Naive thymus-derived CD8-positive, alpha-beta T cell (primary cell): ENCODE results near the gene PFAS. TPM values are rescaled to one million over a fixed set of nuclear protein-coding genes. Genes with fewer than 3 reads are reported as not detected.

Source experiments
- ATAC-seq, 2 donors: fragments of 150-1000 bp; cut with Tn5 transposase in 1 of 2; sonication (Bioruptor Pico), chemical (Tn5 transposase) in 1 of 2; 1 replicate in 1 of 2; 2 replicates in 1 of 2; pipeline ENCODE4 v1.10.0; 2021; ENCODE audit warnings: mild to moderate bottlenecking in 2 of 2, moderate library complexity in 2 of 2
- POLR2A ChIA-PET: fragments of 350-600 bp; sonication (Branson Sonifier 250); formaldehyde crosslinking; loops from one replicate; lab custom pipeline; 2021; ENCODE audit warnings: antibody characterized with exemption; lab: Charles Lee
- DNase-seq, 10 donors: peaks; one replicate each; pipeline versions ENCODE4 v3.0.0 to v3.0.0-alpha.2; 2020 to 2022
- H3K27ac Mint-ChIP-seq, 10 donors: one replicate each; pipeline ENCODE4 v1.8.0; 2020 to 2022; ENCODE audit warnings: mild to moderate bottlenecking in 10 of 10, mixed read lengths in 10 of 10, moderate library complexity in 4 of 10, inconsistent platforms in 1 of 10
- H3K27me3 Mint-ChIP-seq, 5 donors: one replicate each; pipeline ENCODE4 v1.8.0; 2021 to 2022; ENCODE audit warnings: mixed read lengths in 5 of 5
- H3K36me3 Mint-ChIP-seq, 3 donors: one replicate each; pipeline ENCODE4 v1.8.0; 2020 to 2022; ENCODE audit warnings: mixed read lengths in 3 of 3, mild to moderate bottlenecking in 2 of 3, inconsistent platforms in 1 of 3
- H3K4me1 Mint-ChIP-seq, 4 donors: one replicate each; pipeline ENCODE4 v1.8.0; 2021 to 2022; ENCODE audit warnings: mixed read lengths in 4 of 4
- H3K4me3 Mint-ChIP-seq, 10 donors: one replicate each; pipeline ENCODE4 v1.8.0; 2020 to 2022; ENCODE audit warnings: mild to moderate bottlenecking in 10 of 10, mixed read lengths in 10 of 10, moderate library complexity in 6 of 10, inconsistent platforms in 1 of 10
- H3K9me3 Mint-ChIP-seq, 9 donors: one replicate each; pipeline ENCODE4 v1.8.0; 2020 to 2022; ENCODE audit warnings: mixed read lengths in 9 of 9, mild to moderate bottlenecking in 3 of 9, inconsistent platforms in 1 of 9, moderate library complexity in 1 of 9
- polyA plus RNA-seq, 3 donors: library from polyadenylated mRNA; unstranded; fragments of 300-500 nt; fragmentation: Illumina TruSeq; gene quantifications; one replicate each; pipeline ENCODE4 v1.2.3, GENCODE V29; 2021
- total RNA-seq, 8 experiments: library from RNA in 2 of 8; stranded (reverse) in 2 of 8; gene quantifications; one replicate each; pipeline ENCODE4 v1.2.3 and lab custom pipeline; 2021 to 2026

The PFAS gene
- total and polyA plus RNA-seq, 5 experiments from 2014 or later, result 10.1 to 44.0 (median 20.9) TPM

DNA sequence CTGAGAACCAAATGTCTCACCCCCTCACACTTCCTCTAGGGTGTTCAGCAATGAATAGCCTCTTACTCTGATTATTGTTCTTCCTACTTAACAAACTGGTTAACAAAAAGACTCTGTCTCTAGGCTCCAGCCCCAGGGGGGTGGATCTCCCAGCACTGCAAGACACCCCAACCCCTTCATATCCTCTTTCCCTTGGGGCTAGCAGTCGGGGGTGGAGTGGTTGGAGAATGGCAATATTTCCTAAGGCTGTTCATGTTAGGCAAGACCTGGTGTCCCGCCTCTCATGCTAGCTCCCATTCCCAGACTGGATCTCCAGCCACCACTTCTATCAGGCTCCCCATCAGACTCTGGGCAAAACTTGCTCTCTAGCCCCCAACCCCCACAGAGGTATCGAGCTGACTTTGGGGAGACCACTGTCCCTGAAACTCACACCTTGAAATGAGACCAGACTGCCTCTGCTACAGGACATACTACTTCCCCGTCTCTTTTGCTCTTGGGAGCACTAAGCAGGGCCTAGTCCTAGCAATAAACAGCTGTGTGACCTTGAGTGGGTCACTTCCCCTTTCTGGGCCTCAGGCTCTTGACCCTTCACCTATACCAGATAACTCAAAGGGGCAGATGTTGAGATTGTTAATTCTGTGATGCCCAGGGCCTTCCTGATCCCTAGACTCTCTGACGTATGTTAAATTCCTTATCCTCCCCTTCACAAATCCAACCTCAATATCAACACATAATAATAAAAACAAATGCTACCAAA, 43.7 kb downstream of the PFAS start:
- Mint-ChIP-seq H3K4me3 (peak overlapping the region in 3 of 10 donors; percentile 3 to 66 (median 13)), H3K4me1 (peaks cover 22 to 55% (median 45%) of the 10 kb centered on the region in 4 donors)
- POLR2A ChIA-PET, result no interaction called here

DNA sequence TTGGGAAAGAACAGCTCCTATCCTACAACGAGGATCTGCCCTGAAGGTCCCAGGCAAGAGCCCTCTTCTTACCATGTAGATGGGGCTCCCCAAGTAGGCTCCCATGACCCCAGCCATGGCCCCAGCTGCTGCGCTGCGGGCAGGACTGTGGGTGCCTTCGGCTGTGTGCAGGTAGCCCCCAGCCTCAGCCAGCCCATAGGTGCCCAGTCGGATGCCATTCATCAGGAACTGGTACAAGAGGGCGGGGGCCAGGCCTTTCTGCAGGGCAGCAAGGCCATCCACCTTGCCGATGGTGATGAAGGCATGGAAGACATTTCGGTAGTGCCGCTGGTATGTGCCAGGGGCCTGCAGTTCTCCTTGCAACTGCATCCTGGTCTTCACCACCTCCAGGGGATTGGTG, 45.3 kb downstream of the PFAS start:
- ATAC-seq, result no peak

More for the DNA sequence above, 43.7 kb downstream of the PFAS start:
- DNase-seq, result no peak
- peak overlapping the region in 9 of 10 donors; percentile 5 to 77 (median 51) for H3K27ac Mint-ChIP-seq
- H3K36me3 Mint-ChIP-seq, result peaks cover 0 to 2% (median 0%) of the 10 kb centered on the region in 3 donors
- H3K27me3 Mint-ChIP-seq, result no peaks in the 10 kb centered on the region
- no peak for ATAC-seq
- H3K9me3 Mint-ChIP-seq, result peaks cover 0 to 2% (median 0%) of the 10 kb centered on the region in 9 donors

DNA sequence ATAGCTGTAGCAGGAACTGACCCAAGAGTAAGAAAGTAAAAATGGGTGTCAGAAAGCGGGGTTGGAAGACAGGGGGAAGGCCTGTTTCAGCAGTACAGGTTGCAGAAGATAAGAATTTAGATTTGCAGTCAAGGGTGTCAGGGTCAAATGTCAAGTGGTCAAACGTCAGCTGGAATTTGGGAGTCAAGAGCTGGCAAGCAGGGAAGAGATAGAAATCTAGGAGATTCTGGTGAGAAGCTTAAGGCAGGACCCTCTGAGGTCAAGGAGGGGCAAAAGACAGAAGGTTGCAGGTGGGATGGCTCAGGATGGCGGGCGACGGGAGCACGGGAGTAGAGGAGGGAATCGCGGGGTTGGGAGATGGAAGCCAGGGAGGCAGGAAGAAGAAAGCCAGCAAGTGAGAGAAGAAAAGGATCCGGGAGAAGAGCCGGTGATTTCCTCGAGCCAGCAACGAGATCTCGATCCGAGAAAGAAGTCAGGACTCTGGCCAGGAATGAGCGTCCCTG, 45.8 kb downstream of the PFAS start:
- Mint-ChIP-seq H3K27ac (peak overlapping the region; percentile 84 to 97 (median 95)), H3K36me3 (peaks cover 0 to 2% (median 0%) of the 10 kb centered on the region in 3 donors), H3K9me3 (peaks cover 0 to 2% (median 0%) of the 10 kb centered on the region in 9 donors), H3K4me1 (peaks cover 20 to 39% (median 31%) of the 10 kb centered on the region in 4 donors), H3K27me3 (no peaks in the 10 kb centered on the region), H3K4me3 (peak overlapping the region; percentile 88 to 97 (median 94))
- DNase-seq, result no peak
- ATAC-seq, result no peak
- POLR2A ChIA-PET, result interaction anchor here (0.6 to 3.1 kb wide), 28 partner anchors 17 to 438 kb away, joined by 3 to 71 read pairs (median 4); partner anchors contain the start of genes BORCS6, CTC1, HES7 and KRABD2

More for the DNA sequence above, 45.3 kb downstream of the PFAS start:
- Mint-ChIP-seq H3K4me1 (peaks cover 20 to 44% (median 35%) of the 10 kb centered on the region in 4 donors), H3K27me3 (no peaks in the 10 kb centered on the region), H3K4me3 (peak overlapping the region; percentile 88 to 97 (median 94)), H3K27ac (peak overlapping the region; percentile 84 to 97 (median 95)), H3K36me3 (peaks cover 0 to 2% (median 0%) of the 10 kb centered on the region in 3 donors), H3K9me3 (peaks cover 0 to 2% (median 0%) of the 10 kb centered on the region in 9 donors)
- POLR2A ChIA-PET, result interaction anchor here (0.5 to 3.1 kb wide), 8 partner anchors 46 to 217 kb away, joined by 3 to 71 read pairs (median 9); partner anchors contain the start of genes BORCS6, CTC1, HES7 and PFAS
- DNase-seq, result no peak

DNA sequence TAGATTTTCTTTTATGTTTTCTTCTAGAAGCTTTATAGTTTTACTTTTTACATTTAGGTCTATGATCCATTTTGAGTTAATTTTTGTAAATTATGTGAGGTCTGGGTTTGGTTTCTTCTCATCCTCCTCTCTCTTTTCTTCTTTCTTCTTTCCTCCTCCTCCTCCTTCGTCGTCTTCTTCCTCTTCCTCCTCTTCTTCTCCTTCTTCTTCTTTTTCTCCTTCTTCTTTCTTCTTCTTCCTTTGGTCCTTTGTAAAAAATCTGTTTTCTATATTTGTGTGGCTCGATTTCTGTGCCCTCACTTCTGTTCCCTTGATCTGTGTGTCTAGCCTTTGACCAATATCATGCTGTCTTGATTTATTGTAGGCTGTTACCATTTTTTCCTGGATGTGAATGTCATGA, 51.1 kb downstream of the PFAS start:
- POLR2A ChIA-PET, result interaction anchor here (0.7 to 4.4 kb wide), 6 partner anchors 8 to 210 kb away, joined by 3 to 24 read pairs (median 4); no protein-coding TSS in a partner anchor
- Mint-ChIP-seq H3K27me3 (no peaks in the 10 kb centered on the region), H3K4me3 (peak overlapping the region in 1 of 10 donors; percentile 42), H3K27ac (peak overlapping the region in 9 of 10 donors; percentile 12 to 90 (median 76)), H3K9me3 (peaks cover 0 to 2% (median 0%) of the 10 kb centered on the region in 9 donors), H3K4me1 (peaks cover 9 to 15% (median 13%) of the 10 kb centered on the region in 4 donors), H3K36me3 (no peaks in the 10 kb centered on the region)
- DNase-seq (no peak), ATAC-seq (no peak)

DNA sequence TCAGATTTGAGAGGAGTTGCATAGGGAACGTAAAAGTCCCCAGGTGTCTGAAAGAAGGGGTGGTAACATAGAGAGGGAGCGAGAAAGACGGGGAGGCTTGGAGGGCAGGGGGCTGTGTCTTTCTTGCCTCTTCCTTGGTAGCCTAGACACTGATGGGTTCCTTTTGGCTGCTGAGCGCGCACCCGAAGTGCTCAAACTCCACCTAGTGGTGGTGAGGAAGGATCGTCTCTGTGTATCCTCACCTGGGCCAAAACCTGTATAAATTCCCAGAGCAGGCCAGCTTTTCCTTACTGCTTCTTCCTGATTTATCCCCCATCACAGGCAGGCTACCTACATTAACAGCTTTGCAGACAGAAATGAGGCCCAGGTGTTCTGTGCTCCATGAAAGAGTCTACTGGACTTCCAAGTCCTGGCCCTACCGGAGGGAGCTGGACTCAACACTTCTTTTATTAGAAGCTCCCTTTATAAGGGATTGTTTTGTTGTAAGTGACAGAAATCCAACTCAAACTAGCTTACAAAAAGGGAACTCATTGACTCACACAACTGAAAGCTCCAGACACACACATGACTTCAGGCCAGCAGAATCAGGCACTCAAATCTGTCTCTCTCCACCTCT, 51.6 kb downstream of the PFAS start:
- Mint-ChIP-seq H3K9me3 (peaks cover 0 to 2% (median 0%) of the 10 kb centered on the region in 9 donors), H3K27me3 (no peaks in the 10 kb centered on the region), H3K4me3 (peak overlapping the region in 1 of 10 donors; percentile 42), H3K27ac (peak overlapping the region in 9 of 10 donors; percentile 12 to 90 (median 76)), H3K4me1 (peaks cover 9 to 13% (median 9%) of the 10 kb centered on the region in 4 donors), H3K36me3 (no peaks in the 10 kb centered on the region)
- POLR2A ChIA-PET, result interaction anchor here (0.5 to 4.4 kb wide), 6 partner anchors 69 to 210 kb away, joined by 3 to 24 read pairs (median 3); no protein-coding TSS in a partner anchor
- DNase-seq (peak; percentile 39 to 82 (median 58)), ATAC-seq (peak; percentile 91 to 93)

DNA sequence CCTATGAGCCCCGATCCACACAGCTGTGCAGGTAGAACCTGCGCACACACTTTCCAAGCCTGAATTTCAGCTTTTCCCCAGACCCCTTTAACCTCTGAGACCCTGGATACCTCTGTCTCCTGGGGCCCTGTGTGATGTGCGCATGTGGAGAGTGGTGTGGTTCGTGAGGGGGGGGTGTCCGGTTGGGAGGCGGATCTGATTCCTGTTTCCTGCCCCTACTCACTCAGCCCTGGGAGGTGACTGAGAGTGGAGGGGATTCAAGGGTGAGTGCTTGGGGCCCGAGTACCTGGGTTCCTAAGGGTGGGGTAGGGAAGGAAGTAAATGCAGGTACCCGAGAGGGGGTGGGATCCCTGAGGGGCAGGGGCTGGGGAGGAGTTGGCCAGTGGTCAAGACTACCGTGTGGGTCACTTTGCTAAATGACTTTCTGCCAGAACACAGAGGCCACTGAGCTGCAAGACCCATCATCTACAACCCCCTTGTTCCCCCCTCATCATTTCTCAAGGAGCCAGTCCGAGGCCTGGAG, 61.6 kb downstream of the PFAS start:
- Mint-ChIP-seq H3K36me3 (no peaks in the 10 kb centered on the region), H3K9me3 (no peaks in the 10 kb centered on the region), H3K27me3 (peaks cover 2 to 41% (median 8%) of the 10 kb centered on the region in 5 donors), H3K4me1 (peaks cover 0 to 2% (median 0%) of the 10 kb centered on the region in 4 donors), H3K4me3 (no peak overlapping the region), H3K27ac (peak overlapping the region in 1 of 10 donors; percentile 62)
- POLR2A ChIA-PET, result interaction anchor here (0.8 kb wide), 1 partner anchor 121 kb away, joined by 3 read pairs; no protein-coding TSS in a partner anchor
- ATAC-seq, result no peak
- DNase-seq, result no peak

DNA sequence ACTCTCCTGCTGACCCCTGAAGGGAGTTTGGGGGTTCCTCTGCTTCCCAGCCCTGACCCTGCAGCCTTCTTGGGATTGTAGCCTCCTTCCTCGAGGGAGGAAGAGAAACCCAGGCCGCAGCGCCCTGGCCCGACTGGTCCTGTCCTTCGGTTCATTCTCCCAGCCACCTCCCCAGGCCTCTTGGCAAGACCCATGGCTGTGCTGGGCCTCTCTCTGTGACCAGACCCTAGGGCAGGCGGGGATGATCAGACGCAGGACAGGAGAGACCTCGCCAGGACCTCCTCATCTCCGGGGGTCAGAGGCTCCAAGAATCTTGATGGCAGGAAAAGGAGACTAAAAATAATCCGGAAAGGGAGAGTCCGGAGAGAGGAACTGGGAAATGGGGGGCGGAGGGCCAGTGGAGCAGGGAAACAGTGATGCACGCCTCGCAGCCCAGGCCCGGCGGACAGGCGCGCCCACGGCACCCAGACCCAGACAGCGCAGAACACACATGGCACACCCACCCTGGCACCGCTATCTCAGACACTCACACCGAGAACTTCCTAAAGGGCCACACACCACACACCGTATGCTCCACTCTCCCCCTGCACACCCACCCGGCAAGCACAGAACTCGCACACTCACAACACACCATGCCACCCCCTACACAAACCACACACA, 62.2 kb downstream of the PFAS start:
- peak overlapping the region in 1 of 10 donors; percentile 58 for H3K27ac Mint-ChIP-seq
- DNase-seq (no peak), ATAC-seq (no peak)
- no peaks in the 10 kb centered on the region for H3K36me3 Mint-ChIP-seq
- no peak overlapping the region for H3K4me3 Mint-ChIP-seq
- H3K9me3 Mint-ChIP-seq, result no peaks in the 10 kb centered on the region
- POLR2A ChIA-PET, result no interaction called here
- H3K27me3 Mint-ChIP-seq, result peaks cover 2 to 47% (median 12%) of the 10 kb centered on the region in 5 donors
- peaks cover 0 to 4% (median under 1%) of the 10 kb centered on the region in 4 donors for H3K4me1 Mint-ChIP-seq

DNA sequence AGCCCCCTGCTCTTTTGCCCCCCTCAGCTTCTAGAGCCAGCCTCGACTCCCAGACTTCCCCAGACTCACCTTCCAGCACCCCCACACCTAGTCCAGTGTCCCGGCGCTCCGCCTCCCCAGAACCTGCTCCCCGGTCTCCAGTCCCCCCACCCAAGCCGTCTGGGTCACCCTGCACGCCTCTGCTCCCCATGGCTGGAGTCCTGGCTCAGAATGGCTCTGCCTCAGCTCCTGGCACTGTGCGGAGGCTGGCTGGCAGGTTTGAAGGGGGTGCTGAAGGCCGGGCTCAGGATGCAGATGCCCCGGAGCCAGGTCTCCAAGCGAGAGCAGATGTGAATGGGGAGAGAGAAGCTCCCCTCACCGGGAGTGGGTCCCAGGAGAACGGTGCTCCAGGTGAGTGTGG, 63.2 kb downstream of the PFAS start:
- H3K36me3 Mint-ChIP-seq, result no peaks in the 10 kb centered on the region
- H3K27me3 Mint-ChIP-seq, result peaks cover 2 to 48% (median 12%) of the 10 kb centered on the region in 5 donors
- peaks cover 0 to 4% (median under 1%) of the 10 kb centered on the region in 4 donors for H3K4me1 Mint-ChIP-seq
- DNase-seq (no peak), ATAC-seq (no peak)
- POLR2A ChIA-PET, result no interaction called here
- no peaks in the 10 kb centered on the region for H3K9me3 Mint-ChIP-seq
- H3K4me3 Mint-ChIP-seq, result no peak overlapping the region
- H3K27ac Mint-ChIP-seq, result no peak overlapping the region

DNA sequence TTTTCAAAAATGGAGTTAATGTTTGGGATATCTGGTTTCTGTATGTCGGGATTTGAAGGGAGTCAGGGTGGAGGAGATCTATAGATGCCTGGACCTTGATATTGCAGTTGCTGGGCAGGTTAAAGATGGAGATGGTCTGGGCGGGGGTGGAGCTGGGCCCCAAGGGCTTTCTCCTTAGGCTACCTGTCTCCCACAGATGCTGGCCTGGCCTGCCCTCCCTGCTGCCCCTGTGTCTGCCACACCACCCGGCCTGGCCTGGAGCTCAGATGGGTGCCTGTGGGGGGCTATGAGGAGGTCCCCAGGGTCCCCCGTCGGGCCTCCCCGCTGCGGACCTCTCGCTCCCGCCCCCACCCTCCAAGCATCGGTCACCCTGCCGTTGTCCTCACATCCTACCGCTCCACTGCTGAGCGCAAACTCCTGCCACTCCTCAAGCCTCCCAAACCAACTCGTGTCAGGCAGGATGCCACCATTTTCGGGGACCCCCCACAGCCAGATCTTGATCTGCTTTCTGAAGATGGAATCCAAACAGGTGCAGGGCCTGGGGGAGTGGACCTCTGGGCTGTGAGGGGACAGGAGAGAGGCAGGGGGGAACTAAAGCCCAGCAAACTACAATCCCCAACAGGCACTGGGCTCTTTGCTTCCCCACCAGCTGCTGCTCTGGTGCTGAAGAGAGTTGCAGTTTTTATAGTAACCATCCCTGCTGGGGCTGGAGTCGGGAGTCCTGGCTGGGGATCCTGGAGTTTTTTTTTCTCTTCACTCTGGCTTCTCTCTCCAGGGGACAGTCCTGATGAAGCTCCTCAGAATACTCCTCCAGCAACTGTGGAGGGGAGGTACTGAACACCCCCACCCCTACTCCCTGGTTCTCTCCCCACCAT, 63.9 kb downstream of the PFAS start:
- peaks cover 0 to 4% (median under 1%) of the 10 kb centered on the region in 4 donors for H3K4me1 Mint-ChIP-seq
- H3K27ac Mint-ChIP-seq, result peak overlapping the region in 1 of 10 donors; percentile 56
- no peak overlapping the region for H3K4me3 Mint-ChIP-seq
- ATAC-seq (no peak), DNase-seq (no peak)
- H3K27me3 Mint-ChIP-seq, result peaks cover 2 to 48% (median 12%) of the 10 kb centered on the region in 5 donors
- no peaks in the 10 kb centered on the region for H3K36me3 Mint-ChIP-seq
- H3K9me3 Mint-ChIP-seq, result no peaks in the 10 kb centered on the region
- POLR2A ChIA-PET, result interaction anchor here (0.6 kb wide), 1 partner anchor 21 kb away, joined by 3 read pairs; no protein-coding TSS in a partner anchor

DNA sequence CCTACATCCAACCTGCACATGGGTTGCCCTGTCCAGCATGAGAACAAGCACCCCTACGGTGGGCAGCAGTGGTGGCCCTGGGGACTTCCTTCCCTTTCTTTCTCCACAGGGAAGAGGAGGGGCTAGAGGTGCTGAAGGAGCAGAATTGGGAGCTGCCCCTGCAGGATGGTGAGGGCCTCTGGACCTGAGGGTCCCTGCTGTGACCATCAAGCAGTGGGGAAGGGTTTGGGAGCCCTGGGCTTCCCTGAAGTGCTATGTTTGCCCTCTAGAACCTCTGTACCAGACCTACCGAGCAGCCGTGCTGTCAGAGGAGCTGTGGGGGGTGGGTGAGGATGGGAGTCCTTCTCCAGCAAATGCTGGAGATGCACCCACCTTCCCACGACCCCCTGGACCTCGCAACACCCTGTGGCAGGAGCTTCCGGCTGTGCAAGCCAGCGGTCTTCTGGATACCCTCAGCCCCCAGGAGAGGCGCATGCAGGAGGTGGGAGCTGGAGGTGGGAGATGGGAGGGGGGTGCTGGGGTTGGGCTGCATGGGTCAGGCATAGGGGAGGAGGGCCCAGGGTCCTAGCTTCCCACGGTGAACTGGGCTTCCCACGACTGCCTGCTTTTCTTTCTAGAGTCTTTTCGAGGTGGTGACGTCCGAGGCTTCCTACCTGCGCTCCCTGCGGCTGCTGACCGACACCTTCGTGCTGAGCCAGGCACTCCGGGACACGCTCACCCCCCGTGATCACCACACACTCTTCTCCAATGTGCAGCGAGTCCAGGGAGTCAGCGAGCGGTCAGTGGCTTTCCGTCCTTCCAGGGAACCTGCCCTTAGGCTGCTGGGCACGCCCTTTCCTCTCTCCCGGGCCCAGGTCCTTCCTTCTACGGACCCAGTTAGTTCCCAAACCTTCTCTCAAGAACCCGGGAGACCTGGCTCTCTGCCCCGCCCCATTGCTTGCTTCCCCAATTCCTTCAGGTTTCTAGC, 66.0 kb downstream of the PFAS start:
- no peak overlapping the region for H3K27ac Mint-ChIP-seq
- H3K4me1 Mint-ChIP-seq, result peaks cover 0 to 4% (median under 1%) of the 10 kb centered on the region in 4 donors
- H3K27me3 Mint-ChIP-seq, result peaks cover 3 to 48% (median 13%) of the 10 kb centered on the region in 5 donors
- H3K4me3 Mint-ChIP-seq, result no peak overlapping the region
- POLR2A ChIA-PET, result no interaction called here
- no peaks in the 10 kb centered on the region for H3K36me3 Mint-ChIP-seq
- no peaks in the 10 kb centered on the region for H3K9me3 Mint-ChIP-seq
- DNase-seq (no peak), ATAC-seq (no peak)
